NT2/D1 (cell line): ENCODE results near the gene UTP4.
A peak's percentile ranks its signal among the peaks of the same experiment; 100 is the strongest.
"Not testable (repeated sequence)": the region's sequence is repeated elsewhere in the genome, so short reads cannot be mapped to it uniquely, and the experiment has no call there.

Experiments used
- DNase-seq: peaks from one replicate; pipeline ENCODE4 v3.0.0-alpha.2; 2011; ENCODE audit warnings: low read depth, low spot score
- H3K27me3 ChIP-seq: 2 replicates; pipeline ENCODE4 v1.6.0; 2011; ENCODE audit warnings: mild to moderate bottlenecking; ENCODE audit not compliant: insufficient read length, insufficient read depth
- H3K36me3 ChIP-seq: 2 replicates; pipeline ENCODE4 v1.6.1; 2011; ENCODE audit warnings: mild to moderate bottlenecking, low read length, mixed read lengths; ENCODE audit not compliant: insufficient read depth, insufficient read length
- H3K4me1 ChIP-seq: 2 replicates; pipeline ENCODE4 v1.5.1; 2011; ENCODE audit not compliant: insufficient read depth, insufficient read length
- H3K4me3 ChIP-seq: 2 replicates; pipeline ENCODE4 v1.5.1; 2011; ENCODE audit warnings: low read depth; ENCODE audit not compliant: insufficient read length
- H3K9ac ChIP-seq: 2 replicates; pipeline ENCODE4 v1.6.0; 2011; ENCODE audit warnings: low read depth; ENCODE audit not compliant: insufficient read length
- H3K9me3 ChIP-seq: 2 replicates; pipeline ENCODE4 v1.5.1; 2011; ENCODE audit warnings: mild to moderate bottlenecking, low read length; ENCODE audit not compliant: insufficient read depth
- SUZ12 ChIP-seq: IDR thresholded peaks from 2 replicates; pipeline ENCODE4 v1.6.1; 2011; ENCODE audit not compliant: insufficient read length, insufficient read depth; ENCODE audit errors: extremely low read depth
- YY1 ChIP-seq: IDR thresholded peaks from 2 replicates; pipeline ENCODE4 v1.6.1; 2011; ENCODE audit not compliant: insufficient read length, insufficient read depth
- ZNF274 ChIP-seq: IDR thresholded peaks from 2 replicates; pipeline ENCODE4 v1.6.1; 2011; ENCODE audit warnings: mild to moderate bottlenecking, low read depth, low read length

UTP4 gene

GRCh38 chr16:69126221-69126620, 6.2 kb upstream of the UTP4 start:
- no peak for DNase-seq
- Histone ChIP-seq H3K9me3 (no peaks in the 10 kb centered on the region), H3K27me3 (no peaks in the 10 kb centered on the region), H3K36me3 (peaks cover 50% of the 10 kb centered on the region), H3K4me1 (no peaks in the 10 kb centered on the region), H3K4me3 (no peak overlapping the region), H3K9ac (no peak overlapping the region)
- TF ChIP-seq YY1 (no peak), SUZ12 (no peak), ZNF274 (no peak)

- H3K9ac ChIP-seq, DNase-seq, H3K4me3 ChIP-seq, H3K9me3 ChIP-seq, H3K27me3 ChIP-seq, H3K4me1 ChIP-seq: not testable (repeated sequence)
- peaks cover 47% of the 10 kb centered on the region for H3K36me3 ChIP-seq
Measured at GRCh38 chr16:69126801-69127200, 5.6 kb upstream of the UTP4 start.

- H3K9me3 ChIP-seq: no peaks in the 10 kb centered on the region
- no peak overlapping the region for H3K4me3 ChIP-seq
- DNase-seq: no peak
- H3K9ac ChIP-seq: no peak overlapping the region
- TF ChIP-seq YY1 (no peak), SUZ12 (no peak), ZNF274 (no peak)
- H3K27me3 ChIP-seq: no peaks in the 10 kb centered on the region
- peaks cover 46% of the 10 kb centered on the region for H3K36me3 ChIP-seq
- H3K4me1 ChIP-seq: no peaks in the 10 kb centered on the region
Measured at GRCh38 chr16:69127966-69128510, 4.4 kb upstream of the UTP4 start.

- Histone ChIP-seq H3K27me3 (no peaks in the 10 kb centered on the region), H3K4me1 (no peaks in the 10 kb centered on the region), H3K4me3 (peak overlapping the region; percentile 95), H3K9me3 (no peaks in the 10 kb centered on the region), H3K36me3 (peaks cover 55% of the 10 kb centered on the region), H3K9ac (peak overlapping the region; percentile 83)
- no peak for DNase-seq
- TF ChIP-seq SUZ12: no peak
- TF ChIP-seq YY1: no peak
- TF ChIP-seq ZNF274: no peak
Measured at GRCh38 chr16:69130461-69130860, 2.0 kb upstream of the UTP4 start.

- Histone ChIP-seq H3K9ac (peak overlapping the region; percentile 94), H3K4me3 (peak overlapping the region; percentile 95), H3K36me3 (peaks cover 57% of the 10 kb centered on the region), H3K9me3 (no peaks in the 10 kb centered on the region), H3K4me1 (no peaks in the 10 kb centered on the region), H3K27me3 (no peaks in the 10 kb centered on the region)
- peak; percentile 40 for DNase-seq
- TF ChIP-seq YY1 (no peak), SUZ12 (no peak), ZNF274 (no peak)
Measured at GRCh38 chr16:69131167-69131838, 1.1 kb upstream of the UTP4 start.

- Histone ChIP-seq H3K4me1 (no peaks in the 10 kb centered on the region), H3K4me3 (peak overlapping the region; percentile 95), H3K9ac (peak overlapping the region; percentile 94)
Measured at GRCh38 chr16:69131839-69132423, 518 bp upstream of the UTP4 start.

GRCh38 chr16:69133373-69133954, 1.0 kb downstream of the UTP4 start:
- DNase-seq: no peak
- Histone ChIP-seq H3K36me3 (peaks cover 64% of the 10 kb centered on the region), H3K9ac (peak overlapping the region; percentile 92), H3K4me3 (peak overlapping the region; percentile 87), H3K9me3 (no peaks in the 10 kb centered on the region), H3K4me1 (no peaks in the 10 kb centered on the region), H3K27me3 (no peaks in the 10 kb centered on the region)
- TF ChIP-seq ZNF274 (no peak), SUZ12 (no peak), YY1 (no peak)

More at GRCh38 chr16:69131839-69132423, 518 bp upstream of the UTP4 start:
- no peaks in the 10 kb centered on the region for H3K9me3 ChIP-seq
- no peak for TF ChIP-seq ZNF274
- no peak for TF ChIP-seq SUZ12
- TF ChIP-seq YY1: no peak
- peak; percentile 81 for DNase-seq
- no peaks in the 10 kb centered on the region for H3K27me3 ChIP-seq
- H3K36me3 ChIP-seq: peaks cover 57% of the 10 kb centered on the region
